ENCODE data around the gene ZNF407. TPM values are rescaled to one million over a fixed set of nuclear protein-coding genes. Genes with fewer than 3 reads are reported as not detected.

ZNF407 gene
- total RNA-seq, 1 donor from 2014 or later: 9.0 TPM

GRCh38 chr18:75107931-75108276 is 510.2 kb downstream of the ZNF407 start:
- Histone ChIP-seq H3K79me2 (ENCODE audit: low read depth) (no peaks in the 10 kb centered on the region), H3K4me2 (no peak overlapping the region), H3F3A (ENCODE audit: low read depth) (no peaks in the 10 kb centered on the region), H4K20me1 (ENCODE audit: low read depth) (no peaks in the 10 kb centered on the region), H3K27me3 (no peaks in the 10 kb centered on the region), H3K4me1 (no peaks in the 10 kb centered on the region), H3K36me3 (no peaks in the 10 kb centered on the region), H2AFZ (replicated peaks) (no peak overlapping the region), H3K9ac (no peak overlapping the region), H3K27ac (no peak overlapping the region), H3K4me3 (no peak overlapping the region), H3K9me3 (ENCODE audit: low read depth) (no peaks in the 10 kb centered on the region)
- TF ChIP-seq EZH2 (IDR thresholded peaks at IDR 0.05) (no peak), EZH2phosphoT487 (IDR thresholded peaks at IDR 0.05) (no peak), CTCF (IDR thresholded peaks at IDR 0.05) (no peak)
- no peaks in the 10 kb centered on the region for H3K9me3 Mint-ChIP-seq
- DNase-seq (ENCODE audit: low spot score): no peak
- no peak overlapping the region for H3K27ac Mint-ChIP-seq
- H3K36me3 Mint-ChIP-seq: no peaks in the 10 kb centered on the region
- H3K27me3 Mint-ChIP-seq (ENCODE audit: insufficient read depth, low read depth): no peaks in the 10 kb centered on the region
- H3K4me3 Mint-ChIP-seq: no peak overlapping the region
- H3K4me1 Mint-ChIP-seq: peaks cover 6% of the 10 kb centered on the region

GRCh38 chr18:75108579-75109318 is 511.1 kb downstream of the ZNF407 start:
- H3K9ac ChIP-seq: no peak overlapping the region
- no peak overlapping the region for H2AFZ ChIP-seq (replicated peaks)
- no peak for DNase-seq (ENCODE audit: low spot score)
- H3K4me2 ChIP-seq: no peak overlapping the region
- no peak overlapping the region for H3K4me3 Mint-ChIP-seq
- no peaks in the 10 kb centered on the region for H4K20me1 ChIP-seq (ENCODE audit: low read depth)
- peaks cover 6% of the 10 kb centered on the region for H3K4me1 Mint-ChIP-seq
- no peaks in the 10 kb centered on the region for H3K36me3 ChIP-seq
- H3K9me3 Mint-ChIP-seq: no peaks in the 10 kb centered on the region
- no peaks in the 10 kb centered on the region for H3K79me2 ChIP-seq (ENCODE audit: low read depth)
- H3K9me3 ChIP-seq (ENCODE audit: low read depth): no peaks in the 10 kb centered on the region
- H3F3A ChIP-seq (ENCODE audit: low read depth): no peaks in the 10 kb centered on the region
- H3K27ac ChIP-seq: no peak overlapping the region
- no peaks in the 10 kb centered on the region for H3K27me3 Mint-ChIP-seq (ENCODE audit: insufficient read depth, low read depth)
- no peaks in the 10 kb centered on the region for H3K27me3 ChIP-seq
- no peaks in the 10 kb centered on the region for H3K36me3 Mint-ChIP-seq
- peak overlapping the region; percentile 85 for H3K27ac Mint-ChIP-seq
- H3K4me1 ChIP-seq: no peaks in the 10 kb centered on the region
- no peak for TF ChIP-seq EZH2 (IDR thresholded peaks at IDR 0.05)
- no peak for TF ChIP-seq EZH2phosphoT487 (IDR thresholded peaks at IDR 0.05)
- no peak for TF ChIP-seq CTCF (IDR thresholded peaks at IDR 0.05)
- no peak overlapping the region for H3K4me3 ChIP-seq

GRCh38 chr18:75109319-75109691 is 511.6 kb downstream of the ZNF407 start:
- Histone ChIP-seq H2AFZ (replicated peaks) (no peak overlapping the region), H3K4me1 (no peaks in the 10 kb centered on the region), H3K27me3 (no peaks in the 10 kb centered on the region), H3K27ac (no peak overlapping the region), H3K4me2 (no peak overlapping the region), H3F3A (ENCODE audit: low read depth) (no peaks in the 10 kb centered on the region), H3K4me3 (no peak overlapping the region), H3K79me2 (ENCODE audit: low read depth) (no peaks in the 10 kb centered on the region), H3K9me3 (ENCODE audit: low read depth) (no peaks in the 10 kb centered on the region), H4K20me1 (ENCODE audit: low read depth) (no peaks in the 10 kb centered on the region), H3K9ac (no peak overlapping the region), H3K36me3 (no peaks in the 10 kb centered on the region)
- Mint-ChIP-seq H3K9me3 (no peaks in the 10 kb centered on the region), H3K4me3 (no peak overlapping the region), H3K27ac (no peak overlapping the region), H3K36me3 (no peaks in the 10 kb centered on the region), H3K27me3 (ENCODE audit: insufficient read depth, low read depth) (no peaks in the 10 kb centered on the region), H3K4me1 (peaks cover 3% of the 10 kb centered on the region)
- TF ChIP-seq EZH2phosphoT487 (IDR thresholded peaks at IDR 0.05) (no peak), EZH2 (IDR thresholded peaks at IDR 0.05) (no peak), CTCF (IDR thresholded peaks at IDR 0.05) (no peak)
- DNase-seq (ENCODE audit: low spot score): no peak

Data from neural progenitor cell (in vitro differentiated cells).